NCI-H1436 (cell line): Measurements from ENCODE around the gene ARL9.
A peak's percentile ranks its signal among the peaks of the same experiment; 100 is the strongest.
"Not testable (repeated sequence)": the region's sequence is repeated elsewhere in the genome, so short reads cannot be mapped to it uniquely, and the experiment has no call there.

Experiments
- DNase-seq: peaks from one replicate; lab custom pipeline; 2025; lab: John Stamatoyannopoulos, UW

ARL9 gene

DNA sequence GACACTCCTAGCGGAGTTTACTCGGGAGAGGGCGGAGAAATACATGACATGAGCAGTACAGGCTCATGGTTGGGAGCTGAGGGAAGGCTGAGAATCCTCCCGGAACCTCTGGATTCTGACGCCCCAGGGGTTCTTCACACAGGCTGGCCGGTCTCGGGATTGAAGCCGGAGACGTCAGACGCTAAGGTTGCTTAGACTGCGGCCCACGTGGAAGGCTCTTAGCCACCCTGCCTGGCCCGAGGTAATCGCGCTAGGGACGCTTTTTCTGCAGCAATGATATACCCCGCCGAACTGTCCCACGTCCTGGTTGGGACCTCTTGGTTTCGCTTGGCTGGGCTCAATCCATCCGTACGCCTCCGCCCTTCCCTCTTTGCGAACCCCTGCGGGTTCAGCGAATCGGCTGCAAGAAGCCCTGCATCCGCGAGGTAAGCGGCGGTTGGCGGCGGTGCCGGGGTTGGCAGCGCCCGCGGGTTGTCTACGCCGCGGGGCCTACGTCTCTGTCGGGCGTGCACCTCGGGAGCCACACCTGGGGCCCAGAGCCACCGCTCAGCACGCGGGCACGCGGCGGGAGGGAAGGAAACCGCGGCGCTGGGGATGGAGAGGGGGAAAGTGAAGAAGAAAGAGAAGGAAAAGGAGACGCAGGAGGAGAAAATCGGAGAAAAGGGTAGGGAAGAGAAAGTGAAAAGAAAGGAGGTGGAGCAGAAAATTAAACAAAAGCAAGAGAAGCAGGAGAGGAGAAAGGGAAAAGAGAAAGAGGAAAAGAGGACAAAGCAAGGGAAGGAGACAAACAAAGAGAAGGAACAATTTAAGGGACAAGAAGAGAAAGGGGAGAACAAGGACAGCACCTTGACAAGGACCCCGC is at the start of gene ARL9:
Gene ARL9, plus strand, starts transcription at position 523 of the 862 bp plus-strand sequence. Its CDS starts 72 bp downstream, at position 595.
- DNase-seq, result no peak

DNA sequence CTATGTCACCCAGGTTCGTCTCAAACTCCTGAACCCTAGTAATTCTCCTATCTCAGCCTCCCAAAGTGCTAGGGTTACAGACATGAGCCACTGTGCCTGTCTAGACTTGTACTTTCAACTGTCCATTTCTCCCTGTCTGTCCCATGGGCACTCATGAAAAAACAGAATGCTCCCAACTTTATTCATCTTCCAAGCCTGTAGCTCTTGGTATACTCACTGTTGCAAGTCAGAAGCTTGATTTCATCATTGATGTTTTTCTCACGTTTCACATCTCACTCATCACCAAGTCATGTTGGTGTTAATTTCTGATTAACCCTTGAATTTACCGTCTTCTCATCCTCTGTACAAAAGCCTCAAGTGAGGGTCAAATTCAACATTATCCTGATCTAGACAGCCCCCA is 45.5 kb upstream of the ARL9 start:
- DNase-seq, result no peak

GRCh38 chr4:56462157-56462556 is 43.4 kb upstream of the ARL9 start:
- DNase-seq, result no peak

- DNase-seq, result no peak
Observed at GRCh38 chr4:56463711-56464110, 41.9 kb upstream of the ARL9 start.

DNA sequence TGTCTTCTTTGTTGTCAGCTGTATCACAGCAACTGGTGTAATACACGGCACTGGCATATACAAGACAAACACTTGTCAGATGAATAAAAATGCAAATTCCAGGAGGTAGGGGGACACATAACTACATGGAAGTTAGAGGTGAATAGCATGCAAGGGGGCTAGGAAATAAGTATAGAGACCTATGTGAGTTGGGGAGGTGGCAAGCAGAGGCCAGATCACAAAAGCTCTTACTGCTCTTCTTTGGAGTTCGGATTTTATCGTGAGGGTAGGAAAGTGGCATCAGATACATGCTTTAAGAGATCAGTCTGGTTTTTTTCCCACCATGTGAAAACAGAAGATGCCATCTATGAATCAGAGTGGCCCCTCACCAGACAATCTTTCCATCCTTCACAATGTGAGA is 41.0 kb upstream of the ARL9 start:
- DNase-seq, result no peak

DNA sequence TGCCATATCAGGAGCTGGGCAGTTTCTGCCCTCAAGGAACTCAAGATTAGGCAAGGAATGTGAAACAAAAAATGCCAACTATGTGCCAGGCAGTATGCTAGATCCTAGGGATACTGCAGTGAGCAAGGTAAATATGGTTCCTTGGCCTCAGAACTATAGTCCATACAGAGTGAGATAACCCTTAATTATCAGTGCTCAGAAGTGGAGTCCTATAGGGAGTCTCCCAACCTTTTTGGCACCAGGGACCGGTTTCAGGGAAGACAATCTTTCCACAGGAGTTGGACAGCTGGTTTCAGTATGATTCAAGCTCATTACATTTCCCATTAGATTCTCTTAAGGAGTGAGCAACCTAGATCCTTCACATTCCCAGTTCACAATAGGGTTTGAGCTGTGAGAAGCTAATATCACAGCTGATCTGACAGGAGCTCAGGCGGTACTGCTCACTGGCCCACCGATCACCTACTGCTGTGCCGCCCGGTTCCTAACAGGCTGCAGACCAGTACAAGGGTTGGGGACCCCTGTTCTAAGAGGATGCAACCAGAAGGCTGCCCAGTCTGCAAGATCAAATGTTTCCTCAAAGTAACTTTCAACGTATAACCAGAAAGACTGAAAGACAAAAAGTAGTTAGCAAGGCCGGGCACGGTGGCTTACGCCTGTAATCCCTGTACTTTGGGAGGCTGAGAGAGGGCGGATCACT is 39.8 kb upstream of the ARL9 start:
- no peak for DNase-seq

DNA sequence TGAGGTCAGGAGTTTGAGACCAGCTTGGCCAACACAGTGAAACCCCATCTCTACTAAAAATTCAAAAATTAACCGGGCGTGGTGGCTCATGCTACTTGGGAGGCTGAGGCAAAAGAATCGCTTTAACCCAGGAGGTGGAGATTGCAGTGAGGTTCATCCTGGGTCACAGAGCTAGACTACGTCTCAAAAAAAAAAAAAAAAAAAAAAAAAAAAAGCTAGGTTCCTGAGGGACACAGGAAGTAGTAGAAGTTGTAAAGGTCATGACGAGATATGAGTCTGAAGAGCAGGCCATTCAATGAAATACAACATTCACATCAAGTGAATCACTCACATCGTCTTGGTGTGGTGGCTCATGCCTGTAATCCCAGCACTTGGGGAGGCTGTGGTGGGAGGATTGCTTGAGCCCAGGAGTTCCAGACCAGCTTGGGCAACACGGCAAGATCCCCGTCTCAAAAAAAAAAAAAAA is 39.3 kb upstream of the ARL9 start:
- not testable (repeated sequence) for DNase-seq

GRCh38 chr4:56466910-56467283 is 38.7 kb upstream of the ARL9 start:
- DNase-seq, result no peak

DNA sequence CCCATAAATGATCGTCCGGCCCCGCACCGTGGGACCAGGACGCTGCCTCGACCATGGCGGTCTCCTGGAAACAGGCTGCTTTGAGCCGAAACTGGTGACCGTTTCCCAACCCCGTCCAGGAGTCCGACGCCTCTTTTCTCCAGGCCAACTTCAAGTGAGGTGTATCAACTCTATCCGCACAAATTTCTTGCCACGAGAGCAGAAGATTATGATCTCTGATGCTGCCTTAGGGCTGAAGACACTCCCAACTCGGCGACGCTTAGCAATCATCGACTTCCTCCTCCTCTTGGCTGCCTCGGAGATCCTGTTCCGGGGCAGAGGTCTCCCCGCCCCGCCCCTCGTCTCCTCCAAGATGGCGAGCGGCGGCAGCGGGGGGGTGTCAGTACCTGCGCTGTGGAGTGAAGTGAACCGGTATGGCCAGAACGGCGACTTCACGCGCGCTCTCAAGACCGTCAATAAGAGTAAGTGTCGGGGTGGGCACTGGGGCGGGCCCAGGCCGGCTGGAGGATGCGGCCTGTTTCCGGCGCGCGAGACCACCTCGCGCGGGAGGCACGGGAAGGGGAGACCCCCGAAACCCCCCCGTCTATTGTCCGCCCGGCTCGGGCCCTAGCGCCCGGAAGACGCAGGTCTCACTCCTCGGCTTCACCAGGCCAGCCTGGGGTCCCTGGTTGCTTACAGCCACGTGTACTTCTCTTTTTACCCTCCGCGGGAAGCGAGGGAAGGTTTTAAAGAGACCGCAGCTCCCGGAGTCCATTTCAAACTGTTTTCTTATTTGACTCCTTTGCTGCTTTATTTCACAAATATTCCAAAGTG is 38.1 kb upstream of the ARL9 start, which contains the start of gene SRP72:
Gene SRP72, plus strand, starts transcription at position 334 of the 813 bp plus-strand sequence. Its CDS starts 19 bp downstream, at position 353.
- peak; percentile 84 for DNase-seq

DNA sequence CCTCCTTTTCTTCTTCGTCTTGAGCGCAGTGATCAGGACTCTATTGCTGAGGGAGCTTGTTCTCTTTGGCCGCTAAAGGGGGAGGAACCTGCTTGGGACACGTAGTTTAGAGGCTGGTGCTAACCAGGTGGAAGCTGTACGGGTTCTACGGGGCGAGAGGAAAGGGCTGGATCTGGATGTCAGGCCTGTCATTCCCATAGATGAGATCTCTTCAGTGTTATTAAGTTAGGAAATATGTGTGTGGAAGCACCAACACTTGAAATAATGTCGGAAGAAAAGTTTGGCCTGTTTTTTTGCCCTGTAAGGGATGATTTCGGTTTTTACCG is 37.5 kb upstream of the ARL9 start:
- no peak for DNase-seq

- no peak for DNase-seq
Observed at GRCh38 chr4:56469489-56470210, 35.9 kb upstream of the ARL9 start.

GRCh38 chr4:56475917-56476316 is 29.7 kb upstream of the ARL9 start:
- no peak for DNase-seq

DNA sequence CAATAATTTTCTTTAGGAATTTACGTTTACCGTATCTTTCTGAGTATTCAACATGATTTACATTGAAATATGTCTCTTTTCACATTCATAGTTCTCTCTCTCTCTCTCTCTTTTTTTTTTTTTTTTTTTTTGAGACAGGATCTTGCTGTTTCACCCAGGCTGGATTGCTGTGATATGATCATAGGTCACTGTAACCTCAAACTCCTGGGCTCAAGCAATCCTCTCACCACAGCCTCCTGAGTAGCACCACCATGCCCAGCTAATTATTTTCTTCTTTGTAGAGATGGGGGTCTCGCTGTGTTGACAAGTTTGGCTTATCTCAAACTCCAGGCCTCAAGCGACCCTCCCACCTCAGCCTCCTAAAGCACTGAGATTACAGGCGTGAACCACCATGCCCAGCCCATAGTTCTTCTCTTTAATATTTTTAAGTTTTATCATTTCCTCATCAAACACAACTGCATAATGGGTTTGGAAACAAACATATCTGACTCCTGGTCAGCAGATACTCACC is 28.3 kb upstream of the ARL9 start:
- no peak for DNase-seq

DNA sequence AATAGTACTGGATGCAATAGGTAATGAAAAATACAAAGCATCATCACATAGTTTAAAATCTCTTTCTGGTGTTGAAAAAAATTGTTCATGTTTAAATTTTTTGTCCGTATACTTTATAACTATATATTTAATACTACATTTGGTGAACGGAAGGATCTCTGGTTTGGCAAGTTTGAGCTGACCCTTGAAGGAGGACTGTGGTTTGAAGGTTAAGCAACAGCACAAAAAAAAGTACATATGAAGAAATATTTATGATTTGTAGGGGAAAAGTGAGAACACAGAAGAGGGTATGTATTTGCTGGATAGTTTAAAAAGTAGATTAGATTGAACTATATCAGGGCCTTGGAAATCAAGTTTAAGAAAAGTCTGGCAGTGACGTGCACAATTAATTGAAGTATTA is 24.9 kb upstream of the ARL9 start:
- DNase-seq, result no peak

GRCh38 chr4:56496241-56496640 is 9.3 kb upstream of the ARL9 start:
- no peak for DNase-seq

GRCh38 chr4:56511098-56511497 is 5.5 kb downstream of the ARL9 start:
- DNase-seq, result no peak

DNA sequence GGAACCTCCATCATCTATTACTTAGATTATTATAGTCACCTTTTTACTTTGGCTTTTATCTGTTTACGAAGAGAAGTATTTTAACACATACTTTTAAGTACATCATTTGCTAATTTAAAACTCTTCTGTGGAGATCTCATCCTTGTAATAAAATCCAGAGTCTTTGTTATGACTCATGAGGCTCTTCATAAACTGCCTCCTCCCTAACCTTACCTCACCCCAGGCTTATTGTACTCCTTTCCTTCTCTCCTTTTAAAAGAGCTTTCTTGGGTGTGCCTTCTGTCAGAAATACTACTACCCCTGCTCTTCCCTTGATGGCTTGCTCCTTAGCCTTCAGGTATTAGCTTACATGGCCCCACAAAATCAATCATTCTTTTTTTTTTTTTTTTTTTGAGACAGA is 6.6 kb downstream of the ARL9 start:
- no peak for DNase-seq

- no peak for DNase-seq
Observed at GRCh38 chr4:56513517-56513916, 7.9 kb downstream of the ARL9 start.

DNA sequence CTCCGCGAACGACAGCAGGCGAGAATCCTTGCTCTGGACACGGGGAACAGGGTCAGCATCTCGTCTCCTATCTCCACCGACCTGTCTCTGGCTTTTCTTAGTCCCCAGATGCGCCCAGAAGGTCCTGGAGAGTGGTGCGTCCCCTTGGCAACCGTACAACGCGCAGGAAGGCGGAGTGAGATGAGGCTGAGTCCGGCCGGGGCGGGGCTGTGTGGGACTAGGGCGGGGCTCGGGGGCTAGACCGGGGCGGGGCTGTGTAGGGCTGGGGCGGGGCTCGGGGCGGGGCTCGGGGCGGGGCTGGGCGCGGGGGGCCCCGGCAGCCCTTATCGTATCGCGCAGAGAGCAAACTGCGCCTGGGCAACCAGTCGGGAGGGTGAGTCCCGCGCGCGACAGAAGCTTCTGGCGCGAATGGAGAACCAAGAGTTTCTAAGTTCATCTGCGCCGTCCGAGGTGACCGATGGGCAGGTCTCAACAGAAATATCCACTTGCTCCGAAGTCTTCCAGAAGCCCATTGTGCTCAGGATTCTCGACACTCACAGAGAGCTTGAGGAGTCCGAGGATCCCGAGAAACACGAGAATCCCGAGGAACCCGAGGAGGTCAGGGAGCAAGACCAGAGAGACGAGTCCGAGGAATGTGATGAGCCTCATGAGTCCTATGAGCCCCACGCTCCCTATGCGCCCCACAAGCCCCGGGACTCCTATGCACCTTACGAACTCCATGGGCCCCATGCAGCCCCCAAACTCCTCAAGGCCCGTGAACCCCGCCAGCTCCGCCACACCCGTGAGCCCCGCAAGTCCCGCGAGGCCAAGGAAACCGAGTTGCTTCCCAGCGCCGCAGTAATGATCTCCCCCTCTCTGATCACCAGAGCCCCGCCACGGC is 24.9 kb downstream of the ARL9 start:
- DNase-seq, result peak; percentile 77

- DNase-seq, result no peak
Observed at GRCh38 chr4:56531149-56531770, 25.7 kb downstream of the ARL9 start.
